K562 (cell line): ENCODE results near the gene SMG9. TPM values are rescaled to one million over a fixed set of nuclear protein-coding genes. Genes with fewer than 3 reads are reported as not detected.

Experiments used
- ATF2 ChIP-seq: sonication (generic); formaldehyde crosslinking; IDR thresholded peaks from 2 replicates; pipeline ENCODE4 v1.8.1; 2022; ENCODE audit warnings: missing genetic modification reagents
- MAFF ChIP-seq: IDR thresholded peaks from 2 replicates; pipeline ENCODE4 v1.6.1; 2012; ENCODE audit warnings: low read length, improper control_type of control experiment
- NCOA4 ChIP-seq: fragments of 450-650 bp; IDR thresholded peaks from 2 replicates; pipeline ENCODE4 v1.6.1; 2018; ENCODE audit warnings: mild to moderate bottlenecking; ENCODE audit not compliant: partially characterized antibody
- NFYB ChIP-seq: IDR thresholded peaks from 2 replicates; pipeline ENCODE4 v1.6.1; 2011; ENCODE audit warnings: mild to moderate bottlenecking, moderate library complexity; ENCODE audit not compliant: insufficient read length; ENCODE audit errors: extremely low read depth
- POLR2AphosphoS2 ChIP-seq: IDR thresholded peaks from 2 replicates; pipeline ENCODE4 v1.6.1; 2012; ENCODE audit warnings: low read length, improper control_type of control experiment
- PTBP1 ChIP-seq: fragments of 200-400 bp; formaldehyde crosslinking; IDR thresholded peaks from 2 replicates; pipeline ENCODE4 v1.6.1; 2017; ENCODE audit warnings: low read depth, low read length
- RBFOX2 ChIP-seq: fragments of 200-400 bp; formaldehyde crosslinking; IDR thresholded peaks from 2 replicates; pipeline ENCODE4 v1.6.1; 2017; ENCODE audit warnings: low read depth, mild to moderate bottlenecking, low read length, moderate library complexity
- SAFB ChIP-seq: fragments of 200-400 bp; formaldehyde crosslinking; IDR thresholded peaks from 2 replicates; pipeline ENCODE4 v1.6.1; 2017; ENCODE audit warnings: low read depth, low read length, borderline replicate concordance
- SFPQ ChIP-seq: fragments of 200-400 bp; formaldehyde crosslinking; IDR thresholded peaks from 2 replicates; pipeline ENCODE4 v1.6.1; 2017; ENCODE audit warnings: mild to moderate bottlenecking, low read depth, low read length, moderate library complexity
- SMAD2 ChIP-seq: fragments of 150-350 bp; IDR thresholded peaks from 2 replicates; pipeline ENCODE4 v1.6.1; 2014; ENCODE audit warnings: low read depth, mild to moderate bottlenecking, low read length
- SOX6 ChIP-seq: fragments of 450-650 bp; IDR thresholded peaks from 2 replicates; pipeline ENCODE4 v1.6.1; 2014; ENCODE audit warnings: mild to moderate bottlenecking
- SREBF1 ChIP-seq: fragments of 150-350 bp; IDR thresholded peaks from 2 replicates; pipeline ENCODE4 v1.6.1; 2014; ENCODE audit warnings: antibody characterized with exemption, low read depth, low read length, borderline replicate concordance
- ZFP36 ChIP-seq: fragments of 150-350 bp; IDR thresholded peaks from 2 replicates; pipeline ENCODE4 v1.6.1; 2018; ENCODE audit warnings: low read length, low read depth; ENCODE audit not compliant: partially characterized antibody
- ZNF354B ChIP-seq: fragments of 250-450 bp; sonication (Bioruptor Pico); IDR thresholded peaks from 2 replicates; pipeline ENCODE4 v1.4.0; 2020
- ZNF780A ChIP-seq: fragments of 250-450 bp; sonication (Bioruptor Pico); IDR thresholded peaks from 2 replicates; pipeline ENCODE4 v1.5.0; 2021; ENCODE audit warnings: mild to moderate bottlenecking
- polyA plus RNA-seq, 8 experiments: library from polyadenylated mRNA; depleted of rRNA in 4 of 8; stranded (reverse) in 5 of 8; unstranded in 3 of 8; fragments of >200 nt; fragmentation: Nextera tagmentation in 2 of 8; fragmentation: Illumina TruSeq in 1 of 8; extraction: Ambion mirVana in 2 of 8; extraction: Trizol in 1 of 8; gene quantifications; 2 replicates each; pipeline versions ENCODE4 v1.2.1 to v1.2.3, GENCODE V29; 2011 to 2014; ENCODE audit warnings: inconsistent platforms in 1 of 8, missing spikeins in 1 of 8
- total RNA-seq, 7 experiments: library from RNA; depleted of rRNA in 6 of 7; stranded (reverse); fragments of >200 nt in 6 of 7; fragmentation: Illumina TruSeq in 2 of 7; extraction: Trizol in 2 of 7; gene quantifications; 2 replicates each; pipeline versions ENCODE4 v1.2.1 to v1.2.3, GENCODE V29; 2011 to 2021; ENCODE audit warnings: low replicate concordance in 1 of 7
- TF ChIP-seq, protein P1 (sequence below): fragments of 200-800 bp; sonication (Bioruptor generic); IDR thresholded peaks from 2 replicates; pipeline ENCODE4 v1.6.1; 2017; ENCODE audit warnings: missing genetic modification characterization, missing compliant biosample characterization
- TF ChIP-seq, protein P2 (sequence below): fragments of 250-450 bp; sonication (Bioruptor Pico); IDR thresholded peaks from 2 replicates; pipeline ENCODE4 v1.9.0; 2021; ENCODE audit warnings: mild to moderate bottlenecking
- TF ChIP-seq, protein P3 (sequence below): fragments of 450-650 bp; IDR thresholded peaks from 2 replicates; pipeline ENCODE4 v1.6.1; 2016; ENCODE audit warnings: mild to moderate bottlenecking
- TF ChIP-seq, protein P4 (sequence below): sonication (generic); formaldehyde crosslinking; IDR thresholded peaks from 2 replicates; pipeline ENCODE4 v1.9.0; 2022; ENCODE audit warnings: mild to moderate bottlenecking, missing genetic modification reagents

The SMG9 gene
- total and polyA plus RNA-seq, 9 of the 15 experiments (the other 6 are each of a cell fraction or from before 2014, with no cell fraction given), result 1.7 to 79.7 (median 40.2) TPM

DNA sequence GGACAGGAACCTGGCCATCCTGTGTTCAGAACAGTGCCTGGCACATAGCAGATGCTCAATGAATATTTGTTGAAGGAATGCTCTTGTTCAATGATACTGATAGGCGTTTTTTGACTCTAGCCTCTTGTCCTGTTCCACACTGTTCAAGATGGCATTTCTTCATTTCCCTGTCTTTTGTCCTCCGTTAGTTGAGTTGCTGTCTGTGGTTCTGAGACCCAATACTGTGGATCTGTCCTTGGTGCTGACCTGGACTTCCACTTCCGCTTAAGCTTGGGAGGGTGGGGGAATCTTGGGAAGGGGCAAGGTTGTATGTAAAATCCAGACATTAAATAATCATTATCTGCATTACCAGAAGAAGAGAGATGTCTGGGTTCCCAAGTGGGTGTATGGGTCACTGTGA lies 34.3 kb upstream of the SMG9 start (continued):
- TF ChIP-seq ZFP36 (no peak), POLR2AphosphoS2 (no peak), SAFB (no peak), SOX6 (no peak), RBFOX2 (no peak), ZNF354B (CRISPR knock-in tag) (peak; percentile 32; the same call in 1 of the 2 replicates), MAFF (no peak), NCOA4 (no peak), SMAD2 (no peak), ZNF780A (CRISPR knock-in tag) (no peak), PTBP1 (no peak), ATF2 (CRISPR knock-in tag) (no peak), SFPQ (no peak), SREBF1 (no peak), NFYB (no peak)
- TF ChIP-seq, protein P1, sequence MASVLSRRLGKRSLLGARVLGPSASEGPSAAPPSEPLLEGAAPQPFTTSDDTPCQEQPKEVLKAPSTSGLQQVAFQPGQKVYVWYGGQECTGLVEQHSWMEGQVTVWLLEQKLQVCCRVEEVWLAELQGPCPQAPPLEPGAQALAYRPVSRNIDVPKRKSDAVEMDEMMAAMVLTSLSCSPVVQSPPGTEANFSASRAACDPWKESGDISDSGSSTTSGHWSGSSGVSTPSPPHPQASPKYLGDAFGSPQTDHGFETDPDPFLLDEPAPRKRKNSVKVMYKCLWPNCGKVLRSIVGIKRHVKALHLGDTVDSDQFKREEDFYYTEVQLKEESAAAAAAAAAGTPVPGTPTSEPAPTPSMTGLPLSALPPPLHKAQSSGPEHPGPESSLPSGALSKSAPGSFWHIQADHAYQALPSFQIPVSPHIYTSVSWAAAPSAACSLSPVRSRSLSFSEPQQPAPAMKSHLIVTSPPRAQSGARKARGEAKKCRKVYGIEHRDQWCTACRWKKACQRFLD (CRISPR knock-in tag), result peak; percentile 85; the same call in 1 of the 2 replicates
- TF ChIP-seq, protein P2, sequence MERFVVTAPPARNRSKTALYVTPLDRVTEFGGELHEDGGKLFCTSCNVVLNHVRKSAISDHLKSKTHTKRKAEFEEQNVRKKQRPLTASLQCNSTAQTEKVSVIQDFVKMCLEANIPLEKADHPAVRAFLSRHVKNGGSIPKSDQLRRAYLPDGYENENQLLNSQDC, result no peak
- TF ChIP-seq, protein P3, sequence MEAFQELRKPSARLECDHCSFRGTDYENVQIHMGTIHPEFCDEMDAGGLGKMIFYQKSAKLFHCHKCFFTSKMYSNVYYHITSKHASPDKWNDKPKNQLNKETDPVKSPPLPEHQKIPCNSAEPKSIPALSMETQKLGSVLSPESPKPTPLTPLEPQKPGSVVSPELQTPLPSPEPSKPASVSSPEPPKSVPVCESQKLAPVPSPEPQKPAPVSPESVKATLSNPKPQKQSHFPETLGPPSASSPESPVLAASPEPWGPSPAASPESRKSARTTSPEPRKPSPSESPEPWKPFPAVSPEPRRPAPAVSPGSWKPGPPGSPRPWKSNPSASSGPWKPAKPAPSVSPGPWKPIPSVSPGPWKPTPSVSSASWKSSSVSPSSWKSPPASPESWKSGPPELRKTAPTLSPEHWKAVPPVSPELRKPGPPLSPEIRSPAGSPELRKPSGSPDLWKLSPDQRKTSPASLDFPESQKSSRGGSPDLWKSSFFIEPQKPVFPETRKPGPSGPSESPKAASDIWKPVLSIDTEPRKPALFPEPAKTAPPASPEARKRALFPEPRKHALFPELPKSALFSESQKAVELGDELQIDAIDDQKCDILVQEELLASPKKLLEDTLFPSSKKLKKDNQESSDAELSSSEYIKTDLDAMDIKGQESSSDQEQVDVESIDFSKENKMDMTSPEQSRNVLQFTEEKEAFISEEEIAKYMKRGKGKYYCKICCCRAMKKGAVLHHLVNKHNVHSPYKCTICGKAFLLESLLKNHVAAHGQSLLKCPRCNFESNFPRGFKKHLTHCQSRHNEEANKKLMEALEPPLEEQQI, result peak; percentile 83; the same call in 1 of the 2 replicates
- TF ChIP-seq, protein P4, sequence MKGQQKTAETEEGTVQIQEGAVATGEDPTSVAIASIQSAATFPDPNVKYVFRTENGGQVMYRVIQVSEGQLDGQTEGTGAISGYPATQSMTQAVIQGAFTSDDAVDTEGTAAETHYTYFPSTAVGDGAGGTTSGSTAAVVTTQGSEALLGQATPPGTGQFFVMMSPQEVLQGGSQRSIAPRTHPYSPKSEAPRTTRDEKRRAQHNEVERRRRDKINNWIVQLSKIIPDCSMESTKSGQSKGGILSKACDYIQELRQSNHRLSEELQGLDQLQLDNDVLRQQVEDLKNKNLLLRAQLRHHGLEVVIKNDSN (CRISPR knock-in tag), result no peak
